A549 (cell line): Measurements from ENCODE around the gene STAT5A.

ENCODE experiments used
- BHLHE40 ChIP-seq: IDR thresholded peaks from 2 replicates; pipeline ENCODE4 v1.6.1; 2012; ENCODE audit warnings: low read depth, low read length, inconsistent platforms
- CHD4 ChIP-seq: fragments of 200-600 bp; sonication (generic); IDR thresholded peaks from 2 replicates; pipeline ENCODE4 v1.6.1; 2016; ENCODE audit warnings: antibody characterized with exemption, mild to moderate bottlenecking, borderline replicate concordance
- FOSL2 ChIP-seq, 2 experiments: fragments of 450-650 bp in 1 of 2; fragments of >200 bp in 1 of 2; sonication (Bioruptor Twin) in 1 of 2; formaldehyde crosslinking; IDR thresholded peaks; 2 replicates each; pipeline versions ENCODE4 v1.5.0 to v1.6.1; 2016 to 2020; ENCODE audit warnings: mild to moderate bottlenecking in 1 of 2, moderate library complexity in 1 of 2
- GATA3 ChIP-seq: IDR thresholded peaks from 2 replicates; pipeline ENCODE4 v1.6.1; 2012; ENCODE audit warnings: borderline replicate concordance
- HDAC2 ChIP-seq: fragments of 200-600 bp; sonication (generic); IDR thresholded peaks from 2 replicates; pipeline ENCODE4 v1.6.1; 2016
- JUNB ChIP-seq: fragments of >200 bp; sonication (Bioruptor Twin); formaldehyde crosslinking; IDR thresholded peaks from 2 replicates; pipeline ENCODE4 v1.6.1; 2016
- MAFK ChIP-seq: fragments of 450-650 bp; IDR thresholded peaks from 2 replicates; pipeline ENCODE4 v1.6.1; 2014; ENCODE audit not compliant: partially characterized antibody
- MAZ ChIP-seq: fragments of 150-350 bp; IDR thresholded peaks from 2 replicates; pipeline ENCODE4 v1.6.1; 2014; ENCODE audit warnings: antibody characterized with exemption, low read depth, low read length, borderline replicate concordance
- POLR2A ChIP-seq: IDR thresholded peaks from 2 replicates; pipeline ENCODE4 v1.6.1; 2012; ENCODE audit warnings: mild to moderate bottlenecking, low read length
- RAD21 ChIP-seq, 2 experiments: fragments of >200 bp in 1 of 2; sonication (Bioruptor Twin) in 1 of 2; formaldehyde crosslinking in 1 of 2; IDR thresholded peaks in 1 of 2; conservative IDR thresholded peaks in 1 of 2; 2 replicates in 1 of 2; 3 replicates in 1 of 2; pipeline ENCODE4 v1.6.1; 2012 to 2018; ENCODE audit warnings: inconsistent platforms in 1 of 2
- USF2 ChIP-seq: fragments of 450-650 bp; IDR thresholded peaks from 2 replicates; pipeline ENCODE4 v1.6.1; 2014; ENCODE audit warnings: antibody characterized with exemption
- ZSCAN20 ChIP-seq: fragments of 250-450 bp; sonication (Bioruptor Pico); IDR thresholded peaks from 2 replicates; pipeline ENCODE4 v1.8.0; 2022; ENCODE audit warnings: mild to moderate bottlenecking, moderate library complexity
- TF ChIP-seq, protein P1 (sequence below): fragments of >200 bp; sonication (Bioruptor Twin); formaldehyde crosslinking; IDR thresholded peaks from 3 replicates; pipeline ENCODE4 v1.5.1; 2016

DNA sequence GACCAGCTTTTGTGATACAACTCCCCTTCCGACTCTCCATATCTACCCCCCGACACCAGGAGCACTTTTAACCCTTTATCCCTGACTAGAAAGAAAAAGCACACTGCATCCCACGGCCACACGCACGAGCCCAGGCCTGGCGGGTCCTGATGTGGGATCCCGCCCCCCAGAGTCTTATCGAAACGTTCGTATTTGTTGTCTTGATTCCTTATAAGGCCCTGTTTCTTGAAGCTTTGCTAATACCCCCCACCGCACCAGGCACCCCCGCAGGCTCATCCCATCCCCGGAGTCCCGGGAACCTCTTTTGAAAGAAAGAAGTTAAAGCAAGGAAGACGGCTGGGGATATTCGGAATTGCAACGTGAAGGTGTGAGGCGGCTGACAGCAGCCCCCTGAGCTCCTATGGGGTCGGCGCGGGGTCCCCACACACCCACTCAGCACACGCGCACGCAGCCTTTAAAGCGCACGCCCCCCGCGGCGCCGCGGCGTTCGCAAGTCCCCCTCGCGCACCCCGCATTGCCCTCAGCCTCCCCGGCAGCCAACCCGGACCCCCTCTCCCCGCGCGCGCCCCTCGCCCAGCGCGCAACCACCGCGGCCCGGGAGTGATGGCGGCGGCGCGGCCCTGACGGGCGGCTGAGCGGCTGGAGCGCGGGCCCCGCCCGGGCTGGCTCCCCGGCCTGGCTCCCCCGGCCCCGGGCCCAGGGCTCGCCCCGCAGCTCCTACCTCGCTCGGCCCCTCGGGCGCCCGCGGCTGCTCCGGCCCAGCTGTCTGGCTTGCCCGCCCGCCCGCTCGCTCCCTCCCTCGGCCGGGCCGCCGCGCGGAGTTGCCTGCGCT is 12.6 kb upstream of the STAT5A start:
- TF ChIP-seq USF2 (no peak), FOSL2 (IDR thresholded peaks at IDR 0.05) (no peak), FOSL2 (CRISPR knock-in tag; IDR thresholded peaks at IDR 0.05) (no peak), JUNB (no peak), POLR2A (no peak), HDAC2 (no peak), BHLHE40 (no peak), CHD4 (no peak), MAZ (no peak), ZSCAN20 (CRISPR knock-in tag) (no peak), GATA3 (no peak), MAFK (no peak), RAD21 (conservative IDR thresholded peaks at IDR 0.05 in 1 of 2, IDR thresholded peaks at IDR 0.05 in 1 of 2) (no peak)
- TF ChIP-seq, protein P1, sequence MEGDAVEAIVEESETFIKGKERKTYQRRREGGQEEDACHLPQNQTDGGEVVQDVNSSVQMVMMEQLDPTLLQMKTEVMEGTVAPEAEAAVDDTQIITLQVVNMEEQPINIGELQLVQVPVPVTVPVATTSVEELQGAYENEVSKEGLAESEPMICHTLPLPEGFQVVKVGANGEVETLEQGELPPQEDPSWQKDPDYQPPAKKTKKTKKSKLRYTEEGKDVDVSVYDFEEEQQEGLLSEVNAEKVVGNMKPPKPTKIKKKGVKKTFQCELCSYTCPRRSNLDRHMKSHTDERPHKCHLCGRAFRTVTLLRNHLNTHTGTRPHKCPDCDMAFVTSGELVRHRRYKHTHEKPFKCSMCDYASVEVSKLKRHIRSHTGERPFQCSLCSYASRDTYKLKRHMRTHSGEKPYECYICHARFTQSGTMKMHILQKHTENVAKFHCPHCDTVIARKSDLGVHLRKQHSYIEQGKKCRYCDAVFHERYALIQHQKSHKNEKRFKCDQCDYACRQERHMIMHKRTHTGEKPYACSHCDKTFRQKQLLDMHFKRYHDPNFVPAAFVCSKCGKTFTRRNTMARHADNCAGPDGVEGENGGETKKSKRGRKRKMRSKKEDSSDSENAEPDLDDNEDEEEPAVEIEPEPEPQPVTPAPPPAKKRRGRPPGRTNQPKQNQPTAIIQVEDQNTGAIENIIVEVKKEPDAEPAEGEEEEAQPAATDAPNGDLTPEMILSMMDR: no peak
